ENCODE results near the gene LRMDA.

GRCh38 chr10:76130892-76131291 is 699.5 kb downstream of the LRMDA start:
- TF ChIP-seq CTCF (conservative IDR thresholded peaks at IDR 0.05; ENCODE audit: low read length) = no peak
- TF ChIP-seq EZH2phosphoT487 (IDR thresholded peaks at IDR 0.05; ENCODE audit: borderline replicate concordance) = no peak

Measured in Loucy (cell line).